LHCN-M2 (cell line): ENCODE data around the gene PRDM5. TPM values are rescaled to one million over a fixed set of nuclear protein-coding genes. Genes with fewer than 3 reads are reported as not detected.

Experiments
- DNase-seq: peaks from one replicate; pipeline ENCODE4 v3.0.0-alpha.2; 2012; ENCODE audit warnings: low read depth
- polyA plus RNA-seq: library from polyadenylated mRNA; unstranded; fragments of >200 nt; gene quantifications from one replicate; pipeline ENCODE4 v1.2.1, GENCODE V29; 2012; ENCODE audit warnings: missing spikeins
- total RNA-seq: library from RNA; depleted of rRNA; stranded (reverse); fragments of >200 nt; gene quantifications from 2 replicates; pipeline ENCODE4 v1.2.3, GENCODE V29; 2014; rRNA removed

PRDM5 gene
- 15.5 and 16.5 TPM in 2 replicates for total RNA-seq
- 4.4 TPM for polyA plus RNA-seq

- DNase-seq: peak; percentile 63
Measured at GRCh38 chr4:120922381-120923206, at the start of gene PRDM5. TSS of gene PRDM5 (minus strand) at chr4:120922726. CDS start at chr4:120922608, 118 bp downstream.

GRCh38 chr4:120971884-120972283, 49.4 kb upstream of the PRDM5 start:
- no peak for DNase-seq

DNA sequence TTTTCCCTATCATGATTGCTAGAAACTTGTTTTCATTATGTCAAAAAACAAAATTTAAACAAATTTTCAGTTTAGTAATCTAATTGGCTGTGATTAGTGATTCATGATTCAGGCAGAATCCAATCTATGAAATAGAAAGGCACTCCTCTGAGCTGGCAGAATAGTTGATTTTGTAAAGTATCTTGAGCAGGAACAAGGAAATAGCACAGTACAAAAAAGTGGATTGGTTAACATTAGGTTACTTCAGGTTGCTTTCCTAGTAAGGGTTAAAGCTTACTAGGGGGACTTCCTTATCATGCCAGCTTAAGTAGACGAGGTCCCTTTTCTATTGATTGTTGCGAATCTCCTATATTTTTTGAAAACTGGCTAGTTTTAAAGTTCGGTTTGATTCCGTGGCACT, 43.4 kb upstream of the PRDM5 start:
- DNase-seq: no peak

- no peak for DNase-seq
Measured at GRCh38 chr4:120964596-120964995, 42.1 kb upstream of the PRDM5 start.

DNA sequence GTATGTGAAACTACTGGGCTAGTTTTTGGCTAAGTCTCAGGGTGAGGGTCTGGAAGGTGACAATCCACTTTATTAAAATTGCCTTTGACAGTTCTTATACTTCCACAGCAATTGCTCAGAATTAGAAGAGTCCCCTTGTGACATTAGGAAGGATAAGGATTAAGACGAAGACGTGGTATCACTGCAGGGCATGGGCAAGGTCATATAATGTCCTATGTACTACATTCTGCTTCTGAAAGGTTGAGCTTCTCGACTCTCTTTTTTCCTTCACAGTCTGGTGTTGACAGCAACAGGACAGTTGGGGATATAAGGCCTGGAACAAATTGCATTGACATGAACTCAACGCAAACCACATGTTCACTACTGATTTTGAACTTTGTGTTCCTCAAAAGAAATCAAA, 40.9 kb upstream of the PRDM5 start:
- DNase-seq: no peak

GRCh38 chr4:120960656-120961267, 38.2 kb upstream of the PRDM5 start:
- no peak for DNase-seq

GRCh38 chr4:120948382-120948781, 25.9 kb upstream of the PRDM5 start:
- DNase-seq: no peak

GRCh38 chr4:120942776-120943175, 20.2 kb upstream of the PRDM5 start:
- DNase-seq: no peak

GRCh38 chr4:120940547-120940946, 18.0 kb upstream of the PRDM5 start:
- no peak for DNase-seq

GRCh38 chr4:120939693-120940092, 17.2 kb upstream of the PRDM5 start:
- DNase-seq: peak; percentile 75

- no peak for DNase-seq
Measured at GRCh38 chr4:120929847-120930246, 7.3 kb upstream of the PRDM5 start.

DNA sequence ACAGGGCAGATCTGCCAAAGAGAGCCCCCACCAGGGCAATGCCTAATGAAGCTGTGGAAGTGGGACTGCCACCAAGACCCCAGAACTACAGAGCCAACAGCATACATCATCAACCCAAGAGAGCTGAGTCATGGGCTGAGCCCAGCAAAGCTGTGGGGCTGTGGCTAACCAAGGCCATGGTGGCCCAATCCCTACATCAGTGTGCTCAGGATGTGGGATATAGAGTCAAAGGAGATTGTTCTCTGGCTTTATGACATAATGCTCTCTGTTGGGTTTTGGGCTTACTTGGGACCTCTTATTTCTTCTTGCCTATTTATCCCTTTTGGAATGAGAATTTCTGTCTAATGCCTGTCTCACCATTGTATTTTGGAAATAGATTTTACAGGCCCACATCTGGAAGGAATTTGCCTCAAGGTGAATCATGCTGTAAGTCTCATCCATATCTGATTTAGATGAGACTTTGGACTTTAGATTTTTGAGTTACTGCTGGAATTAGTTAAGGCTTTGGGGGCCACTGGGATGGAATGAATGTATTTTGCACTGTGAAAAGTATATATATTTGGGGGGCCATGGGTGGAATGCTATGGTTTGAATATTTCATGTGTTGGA, 5.4 kb upstream of the PRDM5 start:
- DNase-seq: no peak

DNA sequence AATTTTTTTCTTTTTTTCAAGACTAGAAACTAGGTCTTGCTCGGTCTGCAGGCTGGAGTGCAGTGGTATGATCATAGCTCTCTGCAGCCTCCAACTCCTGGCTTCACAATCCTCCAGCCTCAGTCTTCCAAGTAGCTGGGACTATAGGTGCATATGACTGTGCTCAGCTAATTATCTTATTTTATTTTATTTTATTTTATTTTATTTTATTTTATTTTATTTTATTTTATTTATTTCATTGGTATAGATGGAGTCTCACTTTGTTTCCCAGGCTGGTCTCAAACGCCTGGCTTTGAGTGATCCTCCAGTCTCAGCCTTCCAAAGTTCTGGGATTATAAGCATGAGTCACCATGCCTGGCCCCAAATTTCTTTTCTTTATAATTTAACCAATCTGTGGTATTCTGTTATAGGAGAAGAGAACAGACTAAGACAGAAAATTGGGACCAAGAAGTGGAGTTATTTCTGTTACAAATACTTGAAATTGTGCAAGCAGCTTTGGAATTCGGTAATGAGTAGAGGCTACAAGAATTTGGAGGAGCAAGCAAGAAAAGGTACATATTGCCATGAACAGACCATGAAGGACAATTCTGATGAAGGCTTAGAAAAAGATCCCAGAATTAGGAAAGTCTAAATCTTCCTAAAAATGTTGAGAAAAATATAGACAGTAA, 4.0 kb upstream of the PRDM5 start:
- DNase-seq: no peak

DNA sequence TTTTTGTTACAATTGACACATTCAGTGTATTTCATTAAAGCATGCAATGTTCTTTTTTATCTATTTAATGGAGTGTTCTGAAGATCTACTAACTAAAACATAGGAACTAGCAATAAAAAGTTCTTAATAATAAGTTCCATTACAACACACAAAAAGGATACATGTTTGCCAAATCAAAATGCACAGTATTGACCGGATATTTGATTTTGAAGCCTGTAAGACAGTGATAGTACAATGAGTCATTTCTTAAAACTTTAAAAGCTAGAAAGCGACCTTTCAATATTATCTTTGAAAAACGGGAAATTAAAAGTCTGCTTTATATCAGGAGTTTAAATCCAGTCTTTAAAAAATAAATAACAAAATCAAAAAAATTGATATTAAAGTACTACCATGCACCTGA, 2.4 kb upstream of the PRDM5 start:
- no peak for DNase-seq

- DNase-seq: no peak
Measured at GRCh38 chr4:120923207-120923522, 639 bp upstream of the PRDM5 start.

GRCh38 chr4:120921456-120922380, 808 bp downstream of the PRDM5 start:
- peak; percentile 72 for DNase-seq

DNA sequence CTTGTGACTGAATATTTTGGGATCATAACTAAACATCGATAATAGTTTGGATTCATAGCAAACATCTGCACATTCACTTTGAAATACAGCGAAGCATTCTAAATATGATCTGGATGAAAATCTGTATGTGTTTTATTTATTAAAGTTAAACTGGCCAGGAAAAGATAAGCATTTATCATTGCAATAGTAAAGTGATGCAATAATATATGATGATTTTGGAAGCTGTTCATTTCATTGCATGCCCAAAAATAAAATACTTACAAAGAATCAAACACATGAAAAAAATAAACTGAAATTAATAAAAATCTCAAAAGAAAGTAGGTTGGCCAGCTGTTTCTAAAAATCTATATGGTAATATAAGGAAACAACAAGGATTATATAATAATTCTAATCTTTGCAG, 1.9 kb downstream of the PRDM5 start:
- no peak for DNase-seq

DNA sequence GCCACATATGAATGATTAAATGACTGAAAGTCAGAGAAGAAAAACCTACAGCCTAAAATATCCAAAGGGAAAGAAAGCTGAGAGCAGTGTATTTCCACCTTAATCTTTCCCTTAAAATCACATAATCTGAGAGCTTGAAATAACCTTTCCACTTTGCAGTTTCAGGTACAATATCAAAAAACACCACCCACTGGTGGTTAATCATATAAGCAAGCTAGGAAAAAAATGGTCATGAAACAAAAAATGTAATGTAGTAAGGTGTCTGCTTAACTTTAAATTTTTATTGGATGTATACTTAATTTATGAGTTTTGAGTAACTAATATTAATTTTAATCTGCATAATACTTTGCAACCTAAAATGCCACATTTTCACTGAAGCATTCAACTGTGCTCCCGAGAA, 3.2 kb downstream of the PRDM5 start:
- no peak for DNase-seq

DNA sequence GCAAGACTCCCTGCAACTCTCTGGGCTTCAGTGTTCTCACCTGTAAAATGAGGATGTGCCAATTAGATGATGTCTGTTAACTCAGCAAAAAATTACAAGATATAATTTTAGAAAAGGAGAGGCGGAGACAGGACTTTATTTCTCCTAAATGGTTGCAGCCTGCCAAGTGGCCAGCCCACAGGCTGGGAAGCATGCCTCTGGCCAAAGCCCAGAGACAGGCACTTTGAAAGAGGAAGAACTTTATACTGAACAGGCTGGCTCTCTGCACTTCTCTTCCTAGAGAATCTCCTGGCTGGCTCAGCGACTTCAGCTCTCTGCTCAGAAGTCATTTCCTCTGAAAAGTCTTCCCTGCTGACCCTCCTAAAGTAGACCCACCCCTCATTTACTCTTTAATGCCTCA, 3.7 kb downstream of the PRDM5 start:
- DNase-seq: no peak

- DNase-seq: no peak
Measured at GRCh38 chr4:120918092-120918491, 4.4 kb downstream of the PRDM5 start.

DNA sequence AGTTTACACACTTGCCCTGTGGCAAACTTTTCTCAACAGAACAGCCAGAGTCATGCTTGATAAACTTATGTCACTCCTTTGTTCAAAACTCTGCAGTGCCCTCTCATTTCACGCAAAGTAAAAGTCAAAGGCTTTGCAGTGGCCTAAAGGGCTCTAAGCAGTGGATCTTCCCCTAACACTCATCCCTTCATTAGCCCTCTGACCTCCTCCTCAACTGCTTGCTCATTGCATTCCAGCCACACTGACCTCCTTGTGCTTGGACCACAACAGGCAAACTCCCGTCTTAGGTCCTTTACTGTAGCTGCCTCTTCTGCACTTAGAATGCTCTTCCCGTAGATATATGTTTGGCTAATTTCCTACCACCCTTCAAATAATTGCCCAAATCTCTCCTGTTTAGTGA, 5.6 kb downstream of the PRDM5 start:
- no peak for DNase-seq
